KG1 (cell line): ENCODE data around the gene IL27RA.
"Not testable (repeated sequence)": the region's sequence is repeated elsewhere in the genome, so short reads cannot be mapped to it uniquely, and the experiment has no call there.

Source experiments
- DNase-seq: peaks from one replicate; lab custom pipeline; 2025; lab: John Stamatoyannopoulos, UW

Gene IL27RA

DNA sequence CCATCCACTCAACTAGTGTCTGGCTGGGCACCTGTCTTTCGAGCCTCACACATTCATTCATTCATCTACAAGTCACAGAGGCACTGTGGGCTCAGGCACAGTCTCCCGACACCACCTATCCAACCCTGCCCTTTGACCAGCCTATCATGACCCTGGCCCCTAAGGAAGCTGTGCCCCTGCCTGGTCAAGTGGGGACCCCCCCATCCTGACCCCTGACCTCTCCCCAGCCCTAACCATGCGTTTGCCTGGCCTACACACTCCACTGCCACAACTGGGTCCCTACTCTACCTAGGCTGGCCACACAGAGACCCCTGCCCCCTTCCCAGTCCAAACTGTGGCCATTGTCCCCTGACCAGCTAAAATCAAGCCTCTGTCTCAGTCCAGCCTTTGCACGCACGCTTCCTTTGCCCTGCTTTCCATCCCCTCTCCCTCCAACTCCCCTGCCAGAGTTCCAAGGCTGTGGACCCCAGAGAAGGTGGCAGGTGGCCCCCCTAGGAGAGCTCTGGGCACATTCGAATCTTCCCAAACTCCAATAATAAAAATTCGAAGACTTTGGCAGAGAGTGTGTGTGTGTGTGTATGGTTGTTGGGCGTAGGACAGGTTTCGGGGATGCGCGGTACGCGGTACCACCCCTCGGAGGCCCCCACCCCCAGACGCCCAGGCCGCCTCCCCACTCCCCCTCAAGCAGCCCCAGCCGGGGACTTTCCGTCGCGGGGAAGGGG lies 404 bp upstream of the IL27RA start:
- DNase-seq, result no peak

DNA sequence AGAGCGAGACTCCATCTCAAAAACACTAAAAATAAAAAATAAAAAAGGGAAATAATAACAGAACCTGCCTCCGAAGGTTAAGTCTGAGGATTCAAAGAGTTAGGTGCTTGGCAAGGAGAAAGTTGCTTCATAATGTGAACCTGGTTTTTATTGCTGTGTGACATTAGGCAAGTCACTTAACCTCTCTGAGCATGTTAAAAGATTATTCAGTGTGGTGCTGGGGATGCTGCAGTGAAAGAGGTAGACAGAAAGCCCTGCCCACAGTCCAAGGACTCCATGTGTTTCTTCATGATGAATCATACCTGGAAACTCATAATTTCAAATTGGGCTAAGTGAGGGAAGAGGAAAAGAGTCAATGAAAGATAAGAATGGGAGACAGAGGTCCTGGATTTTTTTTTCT lies 2.4 kb downstream of the IL27RA start:
- no peak for DNase-seq

DNA sequence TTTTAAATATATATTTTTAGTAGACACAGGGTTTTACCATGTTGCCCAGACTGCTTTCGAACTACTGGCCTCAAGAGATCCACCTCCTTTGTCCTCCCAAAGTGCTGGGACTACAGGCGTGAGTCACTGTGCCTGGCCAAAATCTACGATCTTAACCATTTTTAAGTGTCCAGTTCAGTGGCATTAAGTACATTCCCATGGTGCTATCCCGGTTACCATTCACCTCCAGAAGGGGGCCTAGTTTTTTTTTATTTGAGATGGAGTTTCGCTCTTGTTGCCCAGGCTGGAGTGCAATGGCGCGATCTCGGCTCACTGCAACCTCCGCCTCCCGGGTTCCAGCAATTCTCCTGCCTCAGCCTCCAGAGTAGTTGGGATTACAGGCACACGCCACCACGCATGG lies 3.6 kb downstream of the IL27RA start:
- not testable (repeated sequence) for DNase-seq

DNA sequence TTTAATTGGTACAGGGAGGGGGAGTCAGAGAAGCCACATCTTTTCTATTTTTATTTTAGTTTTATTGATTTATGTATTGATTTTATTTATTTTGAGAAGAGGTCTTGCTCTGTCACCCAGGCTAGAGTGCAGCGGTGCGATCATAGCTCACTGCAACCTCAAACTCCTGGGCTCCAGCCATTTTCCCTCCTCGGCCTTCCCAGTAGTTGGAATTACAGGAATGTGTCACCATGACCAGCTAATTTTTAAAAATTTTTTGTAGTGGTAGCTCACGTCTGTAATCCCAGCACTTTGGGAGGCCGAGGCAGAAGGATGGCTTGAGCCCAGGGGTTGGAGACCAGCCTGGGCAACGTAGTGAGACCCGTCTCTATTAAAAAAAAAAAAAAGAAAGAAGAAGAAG lies 4.1 kb downstream of the IL27RA start:
- DNase-seq, result no peak

DNA sequence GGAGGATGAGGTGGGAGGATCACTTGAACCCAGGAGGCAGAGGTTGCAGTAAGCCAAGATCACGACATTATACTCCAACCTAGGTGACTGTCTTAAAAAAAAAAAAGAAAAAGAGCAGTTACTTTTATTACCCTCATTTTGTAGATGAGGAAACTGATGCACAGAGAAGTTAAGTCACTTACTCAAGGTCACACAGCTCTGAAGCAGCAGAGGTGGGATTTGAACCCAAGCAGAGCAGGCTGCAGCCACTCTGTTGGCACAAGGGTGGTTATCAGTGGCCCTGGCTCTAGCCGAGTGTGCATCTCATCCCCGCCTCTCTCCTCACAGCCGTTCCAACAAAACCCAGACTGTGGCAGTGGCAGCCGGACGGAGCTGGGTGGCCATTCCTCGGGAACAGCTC lies 7.6 kb downstream of the IL27RA start:
- no peak for DNase-seq

DNA sequence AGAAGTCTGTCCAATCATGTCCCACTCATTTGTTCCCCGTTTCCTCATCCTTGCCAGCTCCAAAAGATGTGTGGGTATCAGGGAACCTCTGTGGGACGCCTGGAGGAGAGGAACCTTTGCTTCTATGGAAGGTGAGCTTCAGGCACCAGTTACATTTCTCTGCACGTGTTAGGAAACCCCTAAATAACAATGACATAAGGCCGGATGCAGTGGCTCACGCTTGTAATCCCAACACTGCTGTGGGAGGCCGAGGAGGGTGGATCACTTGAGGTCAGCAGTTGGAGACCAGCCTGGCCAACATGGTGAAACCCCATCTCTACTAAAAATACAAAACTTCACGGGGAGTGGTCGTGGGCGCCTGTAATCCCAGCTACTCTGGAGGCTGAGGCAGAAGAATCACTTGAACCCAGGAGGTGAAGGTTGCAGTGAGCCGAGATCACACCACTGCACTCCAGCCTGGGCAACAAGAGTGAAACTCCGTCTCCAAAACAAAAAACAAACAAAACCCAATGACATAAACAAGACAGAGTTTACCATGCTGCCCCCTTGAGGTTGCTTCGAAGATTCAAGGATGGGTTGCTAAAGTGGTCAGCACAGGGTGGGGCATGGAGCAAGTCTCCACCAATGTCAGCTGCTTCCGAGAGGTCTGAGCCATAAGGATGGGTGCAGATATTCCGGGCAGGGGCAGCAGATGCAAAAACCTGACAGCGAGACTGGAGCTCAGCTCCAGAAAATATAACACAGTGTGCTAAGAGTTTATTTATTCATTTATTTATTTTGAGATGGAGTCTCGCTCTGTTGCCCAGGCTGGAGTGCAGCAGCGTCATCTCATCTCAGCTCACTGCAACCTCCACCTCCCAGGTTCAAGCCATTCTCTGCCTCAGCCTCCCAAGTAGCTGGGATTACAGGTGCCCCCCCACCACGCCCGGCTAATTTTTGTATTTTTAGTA lies 11.4 kb downstream of the IL27RA start:
- DNase-seq, result not testable (repeated sequence)

DNA sequence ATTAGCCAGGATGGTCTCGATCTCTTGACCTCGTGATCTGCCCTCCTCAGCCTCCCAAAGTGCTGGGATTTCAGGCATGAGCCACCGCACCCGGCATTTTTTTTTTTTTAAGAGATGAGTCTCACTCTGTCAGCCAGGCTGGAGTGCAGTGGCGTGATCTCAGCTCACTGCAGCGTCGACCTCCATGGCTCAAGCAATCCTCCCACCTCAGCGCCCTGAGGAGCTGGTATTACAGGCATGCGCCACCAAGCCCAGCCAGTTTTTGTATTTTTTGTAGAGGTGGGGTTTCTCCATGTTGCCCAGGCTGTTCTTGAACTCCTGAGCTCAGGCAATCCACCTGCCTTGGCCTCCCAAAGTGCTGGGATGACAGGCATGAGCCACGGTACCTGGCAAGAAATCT lies 16.3 kb downstream of the IL27RA start:
- DNase-seq, result not testable (repeated sequence)

DNA sequence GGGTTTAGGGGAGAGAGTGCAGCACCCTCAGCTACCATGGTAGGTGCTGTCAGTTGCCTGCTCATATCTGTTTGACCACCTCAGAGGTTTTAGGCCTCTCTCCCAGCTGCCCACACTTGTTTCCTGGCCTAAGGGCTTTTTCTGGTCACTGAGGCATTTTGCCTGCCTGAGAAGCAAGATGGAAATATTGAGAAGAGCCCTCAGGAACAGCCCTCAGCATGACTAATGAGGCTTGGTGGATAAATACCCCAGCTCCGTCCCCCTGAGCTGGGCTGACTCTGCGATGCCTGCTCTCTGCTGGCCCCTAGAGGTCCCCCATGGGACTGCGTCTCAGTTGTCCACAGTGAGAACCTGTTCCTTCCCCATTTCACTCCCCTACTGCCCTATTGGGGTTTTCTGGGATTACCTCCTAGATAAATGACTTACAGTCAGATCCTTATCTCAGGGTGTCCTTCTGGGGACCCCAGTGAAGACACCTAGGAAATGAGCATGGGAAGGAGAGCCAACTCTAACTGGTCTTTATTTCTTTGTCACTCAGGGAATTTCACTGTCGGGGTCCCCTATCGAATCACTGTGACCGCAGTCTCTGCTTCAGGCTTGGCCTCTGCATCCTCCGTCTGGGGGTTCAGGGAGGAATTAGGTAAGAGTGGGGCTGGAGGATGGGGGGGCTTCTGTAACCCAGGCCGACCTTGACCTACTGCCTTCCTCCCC lies 17.0 kb downstream of the IL27RA start:
- DNase-seq, result peak; percentile 20

DNA sequence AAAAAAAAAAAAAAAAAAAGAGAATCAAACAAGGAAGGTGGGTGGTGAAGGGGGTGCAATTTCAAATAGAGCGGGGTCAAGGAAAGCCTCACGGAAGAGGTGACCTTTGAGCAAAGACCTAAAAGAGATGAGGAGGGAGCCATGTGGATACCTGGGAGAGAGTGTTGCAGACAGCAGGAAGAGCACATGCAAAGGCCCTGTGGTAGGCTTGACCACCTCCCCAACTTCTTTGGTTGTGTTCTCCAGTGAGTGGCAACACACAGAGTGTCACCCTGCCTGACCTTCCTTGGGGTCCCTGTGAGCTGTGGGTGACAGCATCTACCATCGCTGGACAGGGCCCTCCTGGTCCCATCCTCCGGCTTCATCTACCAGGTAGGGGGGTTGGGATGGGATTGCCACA lies 18.9 kb downstream of the IL27RA start:
- no peak for DNase-seq

DNA sequence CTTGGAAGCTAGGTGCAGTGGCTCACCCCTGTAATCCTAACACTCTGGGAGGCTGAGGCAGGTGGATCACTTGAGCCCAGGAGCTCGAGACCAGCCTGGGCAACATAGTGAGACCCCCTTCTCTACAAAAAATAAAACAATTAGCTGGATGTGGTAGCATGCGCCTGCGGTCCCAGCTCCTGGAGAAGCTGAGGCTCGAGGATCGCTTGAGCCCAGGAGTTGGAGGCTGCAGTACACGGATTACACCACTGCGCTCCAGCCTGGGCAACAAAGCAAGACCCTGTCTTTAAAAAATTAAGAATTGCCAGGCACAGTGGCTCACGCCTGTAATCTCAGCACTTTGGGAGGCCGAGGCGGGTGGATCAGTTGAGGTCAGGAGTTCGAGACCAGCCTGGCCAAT lies 19.4 kb downstream of the IL27RA start:
- not testable (repeated sequence) for DNase-seq

DNA sequence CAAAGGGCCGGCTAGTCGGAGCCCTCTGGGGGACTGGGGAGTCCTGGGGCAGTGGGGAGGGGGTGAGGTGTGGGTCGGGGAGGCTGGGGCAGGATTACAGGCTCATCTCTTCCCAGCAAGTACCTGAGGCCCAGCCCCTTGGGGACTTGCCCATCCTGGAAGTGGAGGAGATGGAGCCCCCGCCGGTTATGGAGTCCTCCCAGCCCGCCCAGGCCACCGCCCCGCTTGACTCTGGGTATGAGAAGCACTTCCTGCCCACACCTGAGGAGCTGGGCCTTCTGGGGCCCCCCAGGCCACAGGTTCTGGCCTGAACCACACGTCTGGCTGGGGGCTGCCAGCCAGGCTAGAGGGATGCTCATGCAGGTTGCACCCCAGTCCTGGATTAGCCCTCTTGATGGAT lies 20.4 kb downstream of the IL27RA start:
- DNase-seq, result no peak

DNA sequence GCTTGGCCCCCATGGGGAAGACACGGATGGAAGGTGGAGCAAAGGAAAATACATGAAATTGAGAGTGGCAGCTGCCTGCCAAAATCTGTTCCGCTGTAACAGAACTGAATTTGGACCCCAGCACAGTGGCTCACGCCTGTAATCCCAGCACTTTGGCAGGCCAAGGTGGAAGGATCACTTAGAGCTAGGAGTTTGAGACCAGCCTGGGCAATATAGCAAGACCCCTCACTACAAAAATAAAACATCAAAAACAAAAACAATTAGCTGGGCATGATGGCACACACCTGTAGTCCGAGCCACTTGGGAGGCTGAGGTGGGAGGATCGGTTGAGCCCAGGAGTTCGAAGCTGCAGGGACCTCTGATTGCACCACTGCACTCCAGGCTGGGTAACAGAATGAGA lies 20.9 kb downstream of the IL27RA start:
- DNase-seq, result no peak

DNA sequence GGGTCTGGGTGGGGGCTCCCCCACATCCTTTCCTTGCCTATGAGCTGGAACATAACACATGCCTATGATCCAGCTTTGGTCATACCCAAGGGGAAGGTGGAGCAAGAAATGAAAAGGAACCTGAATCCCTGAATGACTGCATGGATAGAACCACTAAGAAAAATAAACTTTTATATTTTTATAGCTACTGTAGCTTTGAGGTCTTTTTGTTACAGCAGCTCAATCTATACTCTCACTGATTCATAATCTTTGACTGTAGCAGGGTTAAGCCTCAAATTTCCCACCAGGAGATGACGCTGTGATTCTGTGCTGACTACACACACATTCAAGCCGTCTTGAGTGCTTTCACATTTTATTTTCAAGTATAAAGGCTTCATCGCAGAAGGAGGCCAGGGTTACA lies 21.5 kb downstream of the IL27RA start:
- DNase-seq, result no peak

DNA sequence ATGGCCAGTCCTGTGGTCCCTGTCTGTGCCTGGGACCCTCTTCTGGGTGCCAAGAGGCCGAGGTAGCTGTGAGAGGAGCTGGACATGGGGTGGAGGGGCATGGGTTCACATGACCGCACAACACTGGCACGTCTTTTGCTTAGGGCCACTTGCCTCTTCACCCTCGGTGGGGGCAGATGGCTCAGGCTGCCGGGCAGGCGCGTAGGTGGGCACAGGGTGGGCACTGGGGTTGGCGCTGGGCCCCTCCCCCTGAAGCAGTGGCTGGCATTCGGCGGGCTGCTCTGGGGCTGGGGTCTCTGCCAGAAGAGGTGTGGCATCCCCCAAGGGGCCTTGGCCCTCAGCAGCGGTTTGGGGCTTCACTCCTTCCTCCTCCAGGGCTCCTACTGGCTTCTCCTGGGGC lies 21.9 kb downstream of the IL27RA start:
- DNase-seq, result no peak

DNA sequence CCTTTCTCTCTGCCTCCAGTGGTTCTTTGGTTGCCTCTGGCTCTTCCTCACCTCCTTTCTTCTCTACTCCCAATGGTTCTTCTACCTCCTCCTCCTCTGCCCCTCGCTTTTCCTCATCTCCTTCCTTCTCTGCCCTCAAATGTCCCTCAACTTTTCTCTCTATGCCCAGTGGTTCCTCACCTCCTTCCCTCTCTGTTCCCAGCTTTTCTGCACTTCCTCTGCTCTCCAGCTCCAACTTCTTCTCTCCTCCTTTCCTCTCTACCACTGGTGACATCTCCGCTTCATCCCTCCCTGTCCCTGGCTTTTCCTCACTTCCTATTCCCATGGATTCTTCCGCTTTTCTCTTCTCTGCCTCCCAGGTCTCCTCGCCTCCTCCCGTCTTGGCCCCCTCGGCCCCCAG lies 22.5 kb downstream of the IL27RA start:
- no peak for DNase-seq

DNA sequence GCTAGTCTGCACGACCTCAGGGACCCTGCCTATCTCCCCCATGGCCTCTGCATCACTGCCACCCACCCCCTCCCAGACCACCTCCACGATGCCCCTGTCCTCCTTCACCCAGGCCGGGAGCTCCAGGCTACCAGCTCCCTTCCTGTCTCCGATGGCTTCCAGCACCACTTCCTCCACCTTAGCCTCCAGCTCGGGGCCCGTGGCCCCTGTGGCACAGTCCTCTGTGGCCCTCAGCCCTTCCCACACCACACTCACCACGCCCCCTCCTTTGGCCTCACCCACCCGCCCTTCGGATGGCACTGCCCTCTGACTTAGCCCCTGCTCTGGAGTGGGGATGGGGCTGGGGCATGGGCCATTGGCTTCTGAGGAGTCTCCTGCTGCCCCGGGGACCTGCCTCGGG lies 23.2 kb downstream of the IL27RA start:
- no peak for DNase-seq

DNA sequence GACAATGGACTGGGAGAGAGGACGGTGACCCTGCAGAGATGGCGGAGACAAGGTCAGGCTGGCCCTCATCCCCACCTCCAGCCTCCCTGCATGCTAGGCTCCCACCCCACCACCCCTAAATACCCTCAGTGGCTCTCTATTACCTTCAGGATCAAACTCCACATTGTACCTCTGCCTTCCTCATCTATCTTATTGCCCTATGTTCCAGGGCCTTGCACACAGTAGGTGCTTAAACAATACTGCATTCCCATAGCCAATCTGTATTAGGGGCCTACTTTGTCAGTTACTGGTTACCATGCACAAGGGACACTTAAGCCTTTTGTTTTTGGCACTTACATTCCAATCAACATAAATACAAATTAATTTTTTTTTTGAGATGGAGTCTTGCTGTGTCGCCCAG lies 23.8 kb downstream of the IL27RA start:
- no peak for DNase-seq

DNA sequence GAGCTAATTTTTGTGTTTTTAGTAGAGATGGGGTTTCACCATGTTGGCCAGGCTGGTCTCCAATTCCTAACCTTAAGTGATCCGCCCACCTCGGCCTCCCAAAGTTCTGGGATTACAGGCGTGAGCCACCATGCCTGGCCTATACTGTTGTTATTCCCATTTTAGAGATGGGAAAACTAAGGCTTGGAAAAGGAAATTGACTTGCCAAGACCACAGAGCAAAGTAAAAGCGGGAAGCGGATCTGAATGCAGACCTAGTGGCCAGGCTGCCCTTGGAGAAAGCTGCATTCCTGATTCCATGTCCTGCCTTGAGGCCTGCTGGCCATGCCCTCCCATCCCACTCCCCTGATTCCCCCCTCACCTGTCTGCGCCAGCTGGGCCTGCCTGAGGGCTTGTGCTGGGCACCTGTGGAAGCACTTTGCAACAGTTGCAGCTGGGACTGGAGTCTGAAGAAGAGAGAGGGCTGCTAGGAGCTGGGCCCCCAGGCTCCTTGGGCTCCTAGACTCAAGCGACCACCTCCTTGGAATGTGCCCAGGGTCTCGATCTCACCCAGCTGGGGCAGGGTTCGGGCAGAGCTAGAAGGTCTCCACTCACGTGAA lies 24.6 kb downstream of the IL27RA start:
- no peak for DNase-seq

DNA sequence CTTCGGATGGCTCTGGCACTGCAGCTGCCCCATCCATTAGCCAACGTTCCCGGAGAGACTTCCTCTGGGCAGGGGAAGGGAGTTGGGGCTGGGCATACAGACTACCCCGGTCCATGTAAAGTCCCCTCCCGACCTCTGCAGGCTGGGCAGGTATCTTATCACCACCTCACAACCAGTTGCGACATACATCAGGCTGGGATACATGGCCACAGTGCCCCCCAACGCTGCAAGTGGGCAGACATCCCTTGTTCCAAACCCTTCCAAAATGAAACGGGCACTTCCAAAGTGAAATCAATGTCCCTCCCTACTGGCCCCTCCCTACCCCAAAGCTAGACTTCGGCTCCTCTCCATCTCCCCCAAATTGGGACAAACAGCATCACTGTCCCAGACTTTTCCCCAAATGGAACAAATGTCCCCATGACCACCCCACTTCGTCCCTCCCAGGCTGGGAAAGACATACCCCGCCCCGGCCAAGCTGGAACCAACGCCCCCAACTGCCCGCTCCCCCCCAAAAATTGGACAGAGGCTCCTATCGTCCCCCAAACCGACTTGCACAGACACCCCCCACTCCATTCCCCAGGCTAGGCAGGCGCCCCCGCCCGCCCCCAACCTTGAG lies 25.3 kb downstream of the IL27RA start:
- no peak for DNase-seq

DNA sequence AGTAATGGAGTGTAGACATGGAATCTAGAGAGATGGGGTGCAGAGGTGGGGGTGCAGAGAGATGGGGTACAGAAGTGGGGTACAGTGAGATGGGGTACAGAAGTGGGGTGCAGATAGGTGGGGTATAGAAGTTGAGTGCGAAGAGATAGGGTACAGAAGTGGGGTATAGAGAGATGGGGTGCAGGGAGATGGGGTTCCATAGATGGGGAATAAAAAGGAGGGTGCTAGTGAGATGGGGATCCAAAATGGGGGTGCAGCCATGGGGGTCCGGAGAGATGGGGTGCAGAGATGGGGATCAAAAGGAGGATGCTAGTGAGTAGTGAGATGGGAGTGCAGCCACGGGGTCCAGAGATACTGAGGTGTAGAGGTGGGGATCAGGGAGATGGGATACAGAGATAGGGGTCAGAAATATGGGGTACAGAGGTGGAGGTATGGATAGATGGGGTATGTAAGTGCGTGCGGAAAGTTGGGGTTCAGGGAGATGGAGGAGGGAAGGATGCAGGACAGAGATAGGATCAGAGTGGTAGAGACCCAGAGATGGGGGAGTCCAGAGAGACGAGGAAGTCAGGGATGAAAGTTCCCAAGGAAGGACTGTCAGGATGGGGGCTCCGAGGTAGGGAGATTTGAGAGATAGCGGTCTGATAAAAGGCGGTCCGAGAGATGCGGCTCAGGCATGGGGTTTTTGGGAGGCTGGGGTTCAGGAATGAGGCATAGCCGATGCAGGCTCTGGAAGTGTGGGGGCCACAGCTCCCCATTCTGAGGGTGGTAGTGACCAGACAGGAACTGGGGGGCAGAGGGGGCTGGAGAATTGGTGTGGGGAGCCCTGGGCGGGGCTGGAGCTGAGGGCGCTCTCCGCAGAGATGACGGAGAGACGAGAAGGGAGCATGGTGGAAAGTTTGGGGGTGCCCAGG lies 26.9 kb downstream of the IL27RA start:
- DNase-seq, result no peak

DNA sequence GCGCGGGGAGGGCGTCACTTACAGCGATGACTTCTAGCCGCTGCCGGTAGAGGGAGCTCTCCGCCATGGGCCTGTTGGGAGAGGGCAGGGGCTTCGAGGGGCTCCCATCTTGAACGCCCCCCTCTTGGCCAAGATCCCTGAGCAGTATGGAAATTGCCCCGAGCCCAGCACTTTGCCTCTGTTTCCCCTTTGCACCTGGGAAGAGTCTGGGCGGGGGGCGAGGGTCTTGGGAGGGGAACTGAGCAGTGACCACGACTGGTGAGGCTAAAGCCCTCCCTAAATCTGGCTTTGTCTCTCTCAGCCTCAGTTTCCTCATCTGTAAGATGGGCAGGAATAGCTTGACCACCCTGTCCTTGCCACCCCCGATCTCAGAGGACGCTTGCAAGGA lies 27.5 kb downstream of the IL27RA start:
- no peak for DNase-seq
